Activated CD4-positive, alpha-beta memory T cell treated with anti-CD3 and anti-CD28 coated beads, Interleukin-2, amount 10 ng/mL, durations not matched to agents 7 days and 5 days (primary cell): Measurements from ENCODE around the gene EZH2. TPM values are rescaled to one million over a fixed set of nuclear protein-coding genes. Genes with fewer than 3 reads are reported as not detected.

Experiments
- CTCF ChIA-PET: fragments of 350-600 bp; sonication (Branson Sonifier 250); formaldehyde crosslinking; loops from one replicate; lab custom pipeline; 2021; ENCODE audit warnings: antibody characterized with exemption, inconsistent platforms; lab: Charles Lee
- POLR2A ChIA-PET: fragments of 350-600 bp; sonication (Branson Sonifier 250); formaldehyde crosslinking; loops from one replicate; lab custom pipeline; 2021; ENCODE audit warnings: antibody characterized with exemption; lab: Charles Lee
- DNase-seq: peaks from one replicate; pipeline ENCODE4 v3.0.0-alpha.2; 2020
- H3K27ac Mint-ChIP-seq: one replicate; pipeline ENCODE4 v1.8.0; 2021; ENCODE audit warnings: mild to moderate bottlenecking, mixed read lengths
- H3K27me3 Mint-ChIP-seq: one replicate; pipeline ENCODE4 v1.8.0; 2021; ENCODE audit warnings: mixed read lengths
- H3K36me3 Mint-ChIP-seq: one replicate; pipeline ENCODE4 v1.8.0; 2021; ENCODE audit warnings: low read depth, mixed read lengths
- H3K4me1 Mint-ChIP-seq: one replicate; pipeline ENCODE4 v1.8.0; 2021; ENCODE audit warnings: mixed read lengths
- H3K4me3 Mint-ChIP-seq: one replicate; pipeline ENCODE4 v1.8.0; 2021; ENCODE audit warnings: mild to moderate bottlenecking, mixed read lengths
- H3K9me3 Mint-ChIP-seq: one replicate; pipeline ENCODE4 v1.8.0; 2021; ENCODE audit warnings: mixed read lengths
- total RNA-seq, 2 experiments: library from RNA; stranded (reverse); gene quantifications; one replicate each; pipeline ENCODE4 v1.2.3, GENCODE V29; 2021

Gene EZH2
- total RNA-seq, 2 experiments from 2014 or later = 87.7 to 88.4 TPM

GRCh38 chr7:148849393-148850098, 34.5 kb downstream of the EZH2 start:
- CTCF ChIA-PET = interaction anchor here (0.6 kb wide), 1 partner anchor 145 kb away, joined by 4 read pairs; no protein-coding TSS in a partner anchor
- H3K4me3 Mint-ChIP-seq = no peak overlapping the region
- no peak for DNase-seq
- peaks cover 51% of the 10 kb centered on the region for H3K4me1 Mint-ChIP-seq
- peaks cover 15% of the 10 kb centered on the region for H3K36me3 Mint-ChIP-seq
- no peaks in the 10 kb centered on the region for H3K27me3 Mint-ChIP-seq
- no peaks in the 10 kb centered on the region for H3K9me3 Mint-ChIP-seq
- H3K27ac Mint-ChIP-seq = no peak overlapping the region
- POLR2A ChIA-PET = no interaction called here

- DNase-seq = no peak
- Mint-ChIP-seq H3K27me3 (no peaks in the 10 kb centered on the region), H3K4me1 (peaks cover 55% of the 10 kb centered on the region), H3K36me3 (peaks cover 25% of the 10 kb centered on the region), H3K9me3 (no peaks in the 10 kb centered on the region), H3K27ac (no peak overlapping the region), H3K4me3 (no peak overlapping the region)
- POLR2A ChIA-PET = interaction anchor here (1.6 kb wide), 1 partner anchor 93 kb away, joined by 3 read pairs; no protein-coding TSS in a partner anchor
- CTCF ChIA-PET = interaction anchor here (0.6 to 3.1 kb wide), 2 partner anchors 8 to 120 kb away, joined by 5 to 15 read pairs; no protein-coding TSS in a partner anchor
These were observed 36.0 kb downstream of the EZH2 start for GRCh38 chr7:148847815-148848734.

DNA sequence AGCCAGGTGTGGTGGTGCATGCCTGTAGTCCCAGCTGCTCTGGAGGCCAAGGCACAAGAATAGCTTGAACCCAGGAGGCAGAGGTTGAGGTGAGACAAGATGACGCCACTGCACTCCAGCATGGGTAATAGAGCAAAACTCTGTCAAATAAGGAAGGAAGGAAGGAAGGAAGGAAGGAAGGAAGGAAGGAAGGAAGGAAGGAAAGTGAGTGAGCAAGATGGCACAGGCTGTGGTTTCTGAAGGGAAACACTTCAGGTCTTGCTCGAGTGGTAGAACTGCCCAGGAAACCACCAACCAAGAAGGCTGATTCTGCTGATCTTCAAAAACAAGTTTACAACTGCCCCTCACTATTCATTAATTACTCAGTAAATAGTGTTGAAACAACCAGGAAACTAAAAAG, 45.2 kb downstream of the EZH2 start:
- Mint-ChIP-seq H3K36me3 (peaks cover 61% of the 10 kb centered on the region), H3K9me3 (peaks cover 5% of the 10 kb centered on the region), H3K27me3 (no peaks in the 10 kb centered on the region), H3K4me3 (no peak overlapping the region), H3K27ac (peak overlapping the region; percentile 75), H3K4me1 (peaks cover 50% of the 10 kb centered on the region)
- POLR2A ChIA-PET = interaction anchor here (1.2 kb wide), 1 partner anchor 210 kb away, joined by 3 read pairs; no protein-coding TSS in a partner anchor
- CTCF ChIA-PET = no interaction called here
- DNase-seq = peak; percentile 45

DNA sequence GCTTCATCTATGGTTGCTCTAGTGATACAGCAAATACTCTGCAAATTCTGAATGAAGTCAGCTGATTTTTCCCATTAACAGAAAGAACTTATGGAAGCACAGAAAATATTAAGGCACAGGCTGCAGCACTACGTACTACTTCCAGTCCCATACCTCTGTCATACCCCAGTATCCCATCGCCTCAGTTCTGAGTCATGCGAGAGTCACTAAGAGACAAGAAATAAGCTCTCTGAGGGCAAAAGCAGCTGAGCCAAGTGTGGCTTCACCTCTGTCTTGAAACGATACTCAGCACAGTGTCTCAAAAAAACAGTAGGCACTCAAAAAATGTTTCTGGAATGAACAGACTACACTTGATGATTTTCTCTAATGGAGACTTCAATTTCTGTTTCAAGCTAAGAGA, 48.2 kb downstream of the EZH2 start:
- CTCF ChIA-PET = no interaction called here
- no peak overlapping the region for H3K4me3 Mint-ChIP-seq
- peaks cover 38% of the 10 kb centered on the region for H3K4me1 Mint-ChIP-seq
- no peak overlapping the region for H3K27ac Mint-ChIP-seq
- H3K9me3 Mint-ChIP-seq = peaks cover 5% of the 10 kb centered on the region
- DNase-seq = no peak
- POLR2A ChIA-PET = interaction anchor here (0.8 to 1.1 kb wide), 2 partner anchors 78 to 105 kb away, joined by 3 to 4 read pairs; no protein-coding TSS in a partner anchor
- H3K27me3 Mint-ChIP-seq = no peaks in the 10 kb centered on the region
- H3K36me3 Mint-ChIP-seq = peaks cover 68% of the 10 kb centered on the region

DNA sequence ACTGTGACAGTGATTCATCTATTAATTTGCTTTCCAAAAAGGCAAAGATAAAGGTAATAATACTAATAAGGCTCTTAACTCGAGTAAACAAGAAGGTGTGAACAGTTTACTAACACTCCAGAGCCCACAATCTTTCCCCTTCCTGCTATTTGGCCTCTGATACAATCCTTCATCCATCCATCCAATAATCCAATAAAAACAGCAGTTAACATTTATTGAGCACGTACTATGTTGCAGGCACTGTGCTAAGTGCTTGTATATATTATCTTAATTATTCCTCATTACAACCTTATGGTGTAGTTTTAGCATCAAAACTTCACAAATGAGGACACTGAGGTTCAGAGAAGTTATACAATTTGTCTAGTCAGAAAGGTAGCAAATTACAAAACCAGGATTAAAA, 49.5 kb downstream of the EZH2 start:
- H3K27me3 Mint-ChIP-seq = no peaks in the 10 kb centered on the region
- no peak overlapping the region for H3K27ac Mint-ChIP-seq
- ChIA-PET POLR2A (no interaction called here), CTCF (no interaction called here)
- H3K4me1 Mint-ChIP-seq = peaks cover 30% of the 10 kb centered on the region
- H3K36me3 Mint-ChIP-seq = peaks cover 63% of the 10 kb centered on the region
- peaks cover 5% of the 10 kb centered on the region for H3K9me3 Mint-ChIP-seq
- no peak overlapping the region for H3K4me3 Mint-ChIP-seq
- DNase-seq = no peak

DNA sequence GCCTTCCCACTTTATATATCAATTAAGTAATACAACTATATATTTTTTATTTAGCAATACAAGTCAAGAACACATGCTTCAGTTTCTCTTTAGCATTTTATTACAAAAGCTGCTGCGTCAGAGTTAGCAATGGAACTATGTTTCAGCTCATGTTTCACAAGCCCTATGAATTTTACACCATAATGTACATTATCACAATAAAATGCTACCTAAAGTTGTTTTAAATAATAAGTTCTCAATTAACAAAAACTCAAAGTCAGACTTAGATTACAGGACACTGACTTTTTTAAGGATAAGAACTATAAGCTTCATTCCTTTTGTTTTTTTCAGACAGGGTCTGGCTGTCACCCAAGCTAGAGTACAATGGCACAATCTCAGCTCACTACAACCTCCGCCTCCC, 52.3 kb downstream of the EZH2 start:
- ChIA-PET POLR2A (interaction anchor here (0.7 to 1.4 kb wide), 4 partner anchors 9 to 110 kb away, joined by 3 to 4 read pairs (median 4); partner anchors contain the start of gene EZH2), CTCF (interaction anchor here (0.6 to 1.5 kb wide), 2 partner anchors 10 to 736 kb away, joined by 4 to 9 read pairs; no protein-coding TSS in a partner anchor)
- Mint-ChIP-seq H3K27me3 (no peaks in the 10 kb centered on the region), H3K27ac (no peak overlapping the region), H3K4me1 (peaks cover 17% of the 10 kb centered on the region), H3K9me3 (no peaks in the 10 kb centered on the region), H3K4me3 (no peak overlapping the region), H3K36me3 (peaks cover 53% of the 10 kb centered on the region)
- no peak for DNase-seq

- H3K4me1 Mint-ChIP-seq = peaks cover 15% of the 10 kb centered on the region
- no peak overlapping the region for H3K4me3 Mint-ChIP-seq
- no peak overlapping the region for H3K27ac Mint-ChIP-seq
- ChIA-PET CTCF (interaction anchor here (1.5 kb wide), 1 partner anchor 9 kb away, joined by 9 read pairs; no protein-coding TSS in a partner anchor), POLR2A (interaction anchor here (0.7 to 1.4 kb wide), 5 partner anchors 8 to 111 kb away, joined by 3 to 4 read pairs (median 3); partner anchors contain the start of gene EZH2)
- H3K36me3 Mint-ChIP-seq = peaks cover 51% of the 10 kb centered on the region
- no peaks in the 10 kb centered on the region for H3K27me3 Mint-ChIP-seq
- no peak for DNase-seq
- H3K9me3 Mint-ChIP-seq = no peaks in the 10 kb centered on the region
These were observed 53.0 kb downstream of the EZH2 start for GRCh38 chr7:148830897-148831692.

- DNase-seq = no peak
- ChIA-PET CTCF (no interaction called here), POLR2A (no interaction called here)
- Mint-ChIP-seq H3K9me3 (no peaks in the 10 kb centered on the region), H3K36me3 (peaks cover 55% of the 10 kb centered on the region), H3K27me3 (no peaks in the 10 kb centered on the region), H3K4me3 (no peak overlapping the region), H3K27ac (no peak overlapping the region), H3K4me1 (peaks cover 15% of the 10 kb centered on the region)
These were observed 55.1 kb downstream of the EZH2 start for GRCh38 chr7:148828965-148829364.

- Mint-ChIP-seq H3K27ac (no peak overlapping the region), H3K4me1 (peaks cover 19% of the 10 kb centered on the region), H3K9me3 (no peaks in the 10 kb centered on the region), H3K4me3 (no peak overlapping the region), H3K36me3 (peaks cover 57% of the 10 kb centered on the region), H3K27me3 (no peaks in the 10 kb centered on the region)
- ChIA-PET CTCF (no interaction called here), POLR2A (no interaction called here)
- no peak for DNase-seq
These were observed 58.8 kb downstream of the EZH2 start for GRCh38 chr7:148825338-148825737.

DNA sequence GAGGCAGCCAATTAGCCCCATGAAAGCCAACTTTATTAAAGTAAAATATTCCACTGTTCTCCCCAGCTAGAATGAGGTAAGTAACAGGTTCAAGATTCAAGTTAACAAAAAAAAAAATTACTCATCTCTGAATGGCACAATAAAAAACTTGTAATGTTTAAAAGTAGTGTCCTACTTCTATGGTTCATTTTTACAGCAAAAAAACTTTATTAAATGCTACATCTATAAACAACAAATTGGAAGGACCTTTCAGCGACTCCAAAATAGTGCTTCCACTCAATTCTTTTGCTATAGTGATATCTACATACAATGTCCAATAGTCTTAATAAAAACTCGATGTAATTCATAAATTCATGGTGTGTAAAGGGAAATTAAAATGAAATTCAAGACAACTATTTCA, 59.2 kb downstream of the EZH2 start:
- Mint-ChIP-seq H3K27ac (no peak overlapping the region), H3K9me3 (no peaks in the 10 kb centered on the region), H3K36me3 (peaks cover 62% of the 10 kb centered on the region), H3K4me1 (peaks cover 19% of the 10 kb centered on the region), H3K4me3 (no peak overlapping the region), H3K27me3 (no peaks in the 10 kb centered on the region)
- ChIA-PET POLR2A (no interaction called here), CTCF (no interaction called here)
- DNase-seq = no peak

GRCh38 chr7:148821422-148821821, 62.7 kb downstream of the EZH2 start:
- no peak overlapping the region for H3K4me3 Mint-ChIP-seq
- ChIA-PET POLR2A (interaction anchor here (1.2 kb wide), 1 partner anchor 120 kb away, joined by 3 read pairs; no protein-coding TSS in a partner anchor), CTCF (interaction anchor here (1.0 to 2.8 kb wide), 2 partner anchors 142 to 246 kb away, joined by 3 to 9 read pairs; no protein-coding TSS in a partner anchor)
- H3K27me3 Mint-ChIP-seq = no peaks in the 10 kb centered on the region
- H3K36me3 Mint-ChIP-seq = peaks cover 73% of the 10 kb centered on the region
- no peak overlapping the region for H3K27ac Mint-ChIP-seq
- no peak for DNase-seq
- H3K9me3 Mint-ChIP-seq = no peaks in the 10 kb centered on the region
- H3K4me1 Mint-ChIP-seq = peaks cover 13% of the 10 kb centered on the region
